H1 (cell line): ENCODE data around the gene TFG.

Experiments used
- BCL11A ChIP-seq, 2 experiments: IDR thresholded peaks; one replicate each; pipeline ENCODE4 v1.6.1; 2011; ENCODE audit warnings: low read depth in 2 of 2, low read length in 2 of 2, mild to moderate bottlenecking in 2 of 2
- CEBPB ChIP-seq: IDR thresholded peaks from 2 replicates; pipeline ENCODE4 v1.6.1; 2012; ENCODE audit warnings: low read depth, low read length
- CTCF ChIP-seq, 3 experiments: IDR thresholded peaks; 1 replicate in 2 of 3; 2 replicates in 1 of 3; pipeline versions ENCODE4 v1.5.1 to v1.6.1; 2011; ENCODE audit warnings: low read length in 3 of 3, mild to moderate bottlenecking in 3 of 3, inconsistent platforms in 2 of 3, low read depth in 1 of 3, moderate library complexity in 1 of 3; ENCODE audit not compliant: insufficient read depth in 1 of 3; ENCODE audit errors: control extremely low read depth in 1 of 3
- EP300 ChIP-seq, 2 experiments: IDR thresholded peaks; 1 replicate in 1 of 2; 2 replicates in 1 of 2; pipeline ENCODE4 v1.6.1; 2011 to 2012; ENCODE audit warnings: low read depth in 2 of 2, low read length in 2 of 2, mild to moderate bottlenecking in 2 of 2, borderline replicate concordance in 1 of 2, inconsistent platforms in 1 of 2, moderate library complexity in 1 of 2
- GABPA ChIP-seq: IDR thresholded peaks from 2 replicates; pipeline ENCODE4 v1.6.1; 2011; ENCODE audit warnings: mild to moderate bottlenecking, low read length, moderate library complexity, borderline replicate concordance; ENCODE audit not compliant: insufficient read depth
- JUND ChIP-seq: IDR thresholded peaks from 2 replicates; pipeline ENCODE4 v1.6.1; 2011; ENCODE audit warnings: mild to moderate bottlenecking, improper control_type of control experiment, low read length
- POLR2A ChIP-seq, 2 experiments: IDR thresholded peaks; 1 replicate in 1 of 2; 2 replicates in 1 of 2; pipeline ENCODE4 v1.6.1; 2011; ENCODE audit warnings: low read depth in 2 of 2, low read length in 2 of 2, mild to moderate bottlenecking in 2 of 2; ENCODE audit errors: control extremely low read depth in 1 of 2
- POLR2AphosphoS5 ChIP-seq: IDR thresholded peaks from 2 replicates; pipeline ENCODE4 v1.6.1; 2011; ENCODE audit warnings: low read depth, low read length
- SIN3A ChIP-seq, 2 experiments: IDR thresholded peaks in 1 of 2; conservative IDR thresholded peaks in 1 of 2; 2 replicates each; pipeline ENCODE4 v1.6.1; 2011 to 2012; ENCODE audit warnings: low read length in 2 of 2, improper control_type of control experiment in 1 of 2, low read depth in 1 of 2, mild to moderate bottlenecking in 1 of 2
- SRF ChIP-seq: IDR thresholded peaks from 2 replicates; pipeline ENCODE4 v1.6.1; 2011; ENCODE audit warnings: mild to moderate bottlenecking, low read depth, low read length, moderate library complexity
- YY1 ChIP-seq: IDR thresholded peaks from 2 replicates; pipeline ENCODE4 v1.6.1; 2011; ENCODE audit warnings: low read depth, mild to moderate bottlenecking, low read length

DNA sequence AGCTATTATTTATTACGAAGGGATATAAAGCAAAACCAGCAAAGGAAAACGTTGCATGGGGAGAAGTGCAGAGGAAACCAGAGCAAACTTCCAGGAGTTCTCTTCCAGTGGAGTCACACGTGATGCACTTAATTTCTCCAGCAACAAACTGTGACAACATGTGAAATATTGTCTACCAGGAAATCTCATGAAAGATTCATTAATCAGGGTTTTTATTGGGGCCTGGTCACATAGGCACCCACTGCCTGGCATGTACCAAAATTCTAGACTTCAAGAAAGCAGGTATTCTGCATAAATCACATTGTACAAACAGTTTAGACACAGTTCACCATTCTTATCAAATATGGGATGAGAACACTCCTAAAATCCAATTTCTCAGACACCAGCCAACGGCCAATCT lies 5.4 kb upstream of the TFG start:
- TF ChIP-seq CEBPB (no peak), CTCF (IDR thresholded peaks at IDR 0.05; ENCODE audit: control extremely low read depth in 1 of 3, insufficient read depth in 1 of 3, low read depth in 1 of 3, low read length in 3 of 3) (no peak), GABPA (no peak), EP300 (IDR thresholded peaks at IDR 0.05; ENCODE audit: borderline replicate concordance in 1 of 2, low read depth in 2 of 2, low read length in 2 of 2) (no peak), SIN3A (conservative IDR thresholded peaks at IDR 0.05 in 1 of 2, IDR thresholded peaks at IDR 0.05 in 1 of 2; ENCODE audit: low read depth in 1 of 2, low read length in 2 of 2) (no peak), POLR2A (IDR thresholded peaks at IDR 0.05; ENCODE audit: control extremely low read depth in 1 of 2, low read depth in 2 of 2, low read length in 2 of 2) (no peak), SRF (no peak), BCL11A (IDR thresholded peaks at IDR 0.05; ENCODE audit: low read depth in 2 of 2, low read length in 2 of 2) (no peak), YY1 (no peak), POLR2AphosphoS5 (no peak), JUND (no peak)
